HuH-7 (cell line): ENCODE data around the gene RPL37.
A peak's percentile ranks its signal among the peaks of the same experiment; 100 is the strongest.
"Not testable (repeated sequence)": the region's sequence is repeated elsewhere in the genome, so short reads cannot be mapped to it uniquely, and the experiment has no call there.

ENCODE experiments used
- DNase-seq: peaks from one replicate; pipeline ENCODE4 v3.0.0; 2011; ENCODE audit warnings: low spot score

The RPL37 gene

GRCh38 chr5:40796487-40796889 lies 38.5 kb downstream of the RPL37 start:
- DNase-seq: no peak

- not testable (repeated sequence) for DNase-seq
Measured at GRCh38 chr5:40794877-40795276, 40.1 kb downstream of the RPL37 start.

- DNase-seq: not testable (repeated sequence)
Measured at GRCh38 chr5:40794340-40794739, 40.7 kb downstream of the RPL37 start.

- not testable (repeated sequence) for DNase-seq
Measured at GRCh38 chr5:40792691-40793090, 42.3 kb downstream of the RPL37 start.

GRCh38 chr5:40791715-40792139 lies 43.3 kb downstream of the RPL37 start:
- peak; percentile 52 for DNase-seq

GRCh38 chr5:40790947-40791593 lies 44.0 kb downstream of the RPL37 start:
- no peak for DNase-seq

GRCh38 chr5:40788941-40789340 lies 46.1 kb downstream of the RPL37 start:
- DNase-seq: not testable (repeated sequence)

- DNase-seq: no peak
Measured at GRCh38 chr5:40787986-40788385, 47.0 kb downstream of the RPL37 start.

- not testable (repeated sequence) for DNase-seq
Measured at GRCh38 chr5:40786664-40787063, 48.4 kb downstream of the RPL37 start.

GRCh38 chr5:40784916-40785315 lies 50.1 kb downstream of the RPL37 start:
- DNase-seq: no peak

GRCh38 chr5:40784027-40784653 lies 50.9 kb downstream of the RPL37 start:
- peak; percentile 64 for DNase-seq

GRCh38 chr5:40781843-40782409 lies 53.1 kb downstream of the RPL37 start:
- DNase-seq: no peak

GRCh38 chr5:40780858-40781257 lies 54.2 kb downstream of the RPL37 start:
- no peak for DNase-seq

- DNase-seq: no peak
Measured at GRCh38 chr5:40780199-40780598, 54.8 kb downstream of the RPL37 start.

GRCh38 chr5:40779561-40779960 lies 55.5 kb downstream of the RPL37 start:
- no peak for DNase-seq

GRCh38 chr5:40778133-40778532 lies 56.9 kb downstream of the RPL37 start:
- no peak for DNase-seq

- DNase-seq: no peak
Measured at GRCh38 chr5:40776658-40776977, 58.4 kb downstream of the RPL37 start.

GRCh38 chr5:40775846-40776657 lies 59.0 kb downstream of the RPL37 start:
- no peak for DNase-seq
